D721Med (cell line): ENCODE data around the gene HECTD4.
"Not testable (repeated sequence)": the region's sequence is repeated elsewhere in the genome, so short reads cannot be mapped to it uniquely, and the experiment has no call there.

Source experiments
- DNase-seq: peaks from one replicate; pipeline ENCODE4 v3.0.0; 2011; ENCODE audit warnings: low spot score; ENCODE audit not compliant: insufficient read length
- FAIRE-seq: peaks from 2 replicates; lab custom pipeline; 2011; peaks lifted over from hg19 to GRCh38; lab: Jason Lieb, UNC
- TF ChIP-seq, protein P1 (sequence below): IDR thresholded peaks from 2 replicates; pipeline ENCODE4 v1.5.1; 2012; ENCODE audit warnings: mild to moderate bottlenecking, control low read depth; ENCODE audit not compliant: insufficient read depth; ENCODE audit errors: missing control alignments

The HECTD4 gene

DNA sequence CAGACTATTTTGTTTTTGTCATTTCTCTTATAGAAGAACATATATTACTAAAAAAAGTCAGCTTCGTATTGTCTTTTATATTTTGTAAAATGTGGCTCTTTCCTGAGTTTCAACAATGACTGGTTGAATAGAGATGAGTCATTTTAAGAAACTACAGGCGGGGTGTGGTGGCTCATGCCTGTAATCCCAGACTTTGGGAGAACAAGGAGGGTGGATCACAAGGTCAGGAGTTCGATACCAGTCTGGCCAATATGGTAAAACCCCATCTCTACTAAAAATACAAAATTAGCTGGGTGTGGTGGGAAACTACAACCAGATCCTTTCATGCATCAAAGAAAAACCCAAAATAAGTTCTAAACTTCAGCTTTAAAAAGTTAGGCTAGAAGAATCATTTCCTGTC lies 28.8 kb downstream of the HECTD4 start:
- no peak for DNase-seq
- TF ChIP-seq, protein P1, sequence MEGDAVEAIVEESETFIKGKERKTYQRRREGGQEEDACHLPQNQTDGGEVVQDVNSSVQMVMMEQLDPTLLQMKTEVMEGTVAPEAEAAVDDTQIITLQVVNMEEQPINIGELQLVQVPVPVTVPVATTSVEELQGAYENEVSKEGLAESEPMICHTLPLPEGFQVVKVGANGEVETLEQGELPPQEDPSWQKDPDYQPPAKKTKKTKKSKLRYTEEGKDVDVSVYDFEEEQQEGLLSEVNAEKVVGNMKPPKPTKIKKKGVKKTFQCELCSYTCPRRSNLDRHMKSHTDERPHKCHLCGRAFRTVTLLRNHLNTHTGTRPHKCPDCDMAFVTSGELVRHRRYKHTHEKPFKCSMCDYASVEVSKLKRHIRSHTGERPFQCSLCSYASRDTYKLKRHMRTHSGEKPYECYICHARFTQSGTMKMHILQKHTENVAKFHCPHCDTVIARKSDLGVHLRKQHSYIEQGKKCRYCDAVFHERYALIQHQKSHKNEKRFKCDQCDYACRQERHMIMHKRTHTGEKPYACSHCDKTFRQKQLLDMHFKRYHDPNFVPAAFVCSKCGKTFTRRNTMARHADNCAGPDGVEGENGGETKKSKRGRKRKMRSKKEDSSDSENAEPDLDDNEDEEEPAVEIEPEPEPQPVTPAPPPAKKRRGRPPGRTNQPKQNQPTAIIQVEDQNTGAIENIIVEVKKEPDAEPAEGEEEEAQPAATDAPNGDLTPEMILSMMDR: no peak
- FAIRE-seq: no peak

DNA sequence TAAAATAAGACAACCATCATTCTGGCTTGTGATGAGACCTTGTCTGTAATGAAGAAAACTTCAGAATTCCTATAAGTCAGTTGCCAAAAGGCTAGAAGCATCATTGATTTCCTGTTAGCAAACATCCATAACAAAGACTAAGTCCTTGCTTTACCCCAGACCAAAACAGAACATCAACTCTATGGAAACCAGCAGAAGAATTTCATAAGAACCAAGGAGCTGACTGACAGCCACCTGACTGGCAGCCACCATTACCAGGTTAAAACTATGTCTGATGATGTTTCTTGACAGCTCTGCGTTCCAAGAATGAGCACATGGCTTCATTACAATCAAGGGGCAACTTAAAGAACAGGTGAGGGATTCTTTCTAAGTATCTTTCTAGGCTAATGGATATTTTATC lies 29.3 kb downstream of the HECTD4 start:
- TF ChIP-seq, protein P1: no peak
- FAIRE-seq: no peak
- no peak for DNase-seq

GRCh38 chr12:112350593-112351592 lies 31.3 kb downstream of the HECTD4 start:
- FAIRE-seq: no peak
- no peak for DNase-seq
- TF ChIP-seq, protein P1: no peak

DNA sequence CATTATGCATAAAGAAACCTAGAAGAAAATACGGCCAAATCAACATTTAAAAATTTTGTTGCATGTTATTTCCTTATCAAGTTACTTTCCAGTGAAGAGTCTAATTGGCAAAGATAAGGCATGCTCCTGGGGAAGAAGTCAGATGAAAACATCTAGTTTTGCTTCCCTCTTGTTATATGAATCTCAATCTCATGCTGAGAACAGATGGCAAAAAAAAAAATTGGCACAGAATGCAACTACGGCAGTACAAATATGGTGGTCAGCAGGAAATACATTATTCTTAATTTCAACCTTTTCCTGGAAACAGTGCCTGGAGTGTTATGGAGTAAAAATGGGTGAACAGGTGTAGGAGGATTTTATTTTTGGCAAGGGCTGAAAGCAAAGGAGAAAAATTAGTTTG lies 32.8 kb downstream of the HECTD4 start:
- TF ChIP-seq, protein P1: no peak
- no peak for FAIRE-seq
- DNase-seq: no peak

DNA sequence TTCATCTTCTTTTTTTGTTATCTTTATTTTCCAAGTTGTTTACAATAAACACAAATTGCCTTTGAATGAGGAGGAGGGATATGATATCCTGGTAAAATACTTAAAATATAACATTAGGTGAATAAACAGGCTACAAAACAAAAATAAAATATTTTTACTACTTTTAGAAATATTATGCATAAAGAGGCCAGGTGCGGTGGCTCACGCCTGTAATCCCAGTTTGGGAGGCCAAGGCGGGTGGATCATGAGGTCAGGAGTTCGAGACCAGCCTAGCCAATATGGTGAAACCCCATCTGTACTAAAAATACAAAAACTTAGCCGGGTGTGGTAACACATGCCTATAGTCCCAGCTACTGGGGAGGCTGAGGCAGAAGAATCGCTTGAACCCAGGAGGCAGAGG lies 33.3 kb downstream of the HECTD4 start:
- DNase-seq, FAIRE-seq: not testable (repeated sequence)

DNA sequence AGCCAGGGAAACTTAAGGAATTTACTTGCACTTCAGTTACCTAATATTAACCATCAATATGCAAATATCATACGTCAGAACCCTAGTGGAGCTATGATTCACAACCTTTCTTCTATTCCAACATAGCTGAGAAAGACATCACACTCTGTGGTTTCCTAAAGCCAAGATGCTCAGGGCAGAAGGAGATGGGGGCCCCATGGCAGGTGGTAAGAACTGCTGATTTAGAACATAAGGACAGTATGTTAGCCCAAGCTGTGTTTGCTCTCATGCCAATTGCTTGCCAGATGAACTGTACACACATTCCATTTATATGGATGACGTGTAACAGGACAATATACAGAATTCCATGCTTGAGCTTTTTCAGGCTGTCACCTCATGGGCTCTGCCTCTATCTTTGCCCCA lies 34.6 kb downstream of the HECTD4 start:
- DNase-seq (no peak), FAIRE-seq (no peak)
- TF ChIP-seq, protein P1: no peak

GRCh38 chr12:112346194-112346593 lies 36.0 kb downstream of the HECTD4 start:
- TF ChIP-seq, protein P1: no peak
- FAIRE-seq (no peak), DNase-seq (no peak)
